Left ventricle myocardium superior (tissue), 1 donor: ENCODE measurements around the gene MT4. TPM values are rescaled to one million over a fixed set of nuclear protein-coding genes. Genes with fewer than 3 reads are reported as not detected.

Experiments
- ATAC-seq: fragments of 200-7000 bp; cut with Tn5 transposase; one replicate; pipeline ENCODE4 v1.9.1; 2020; ENCODE audit warnings: mild to moderate bottlenecking, moderate library complexity
- DNase-seq: peaks from one replicate; pipeline ENCODE4 v3.0.0-alpha.2; 2020
- intact Hi-C: fragments of 100-400 bp; cut with micrococcal nuclease; formaldehyde crosslinking; loops from one replicate; pipeline ENCODE4 v1.11.0; 2022
- long read RNA-seq: library from polyadenylated mRNA; unstranded; transcript quantifications from one replicate; pipeline ENCODE4 v2.0.0, GENCODE V29; 2021
- total RNA-seq: library from RNA; stranded (reverse); fragmentation: NEBNext Ultra II Directional; extraction: Animal tissue kit (Norgen Biotek cat#: 25700); gene quantifications from one replicate; pipeline ENCODE4 v1.2.1, GENCODE V29; 2021
- donor health status: DM: no; HTN: yes; CAD: no; lungs with severe emphysema.

The MT4 gene
- not detected for total RNA-seq
- long read RNA-seq, result 0 reads

DNA sequence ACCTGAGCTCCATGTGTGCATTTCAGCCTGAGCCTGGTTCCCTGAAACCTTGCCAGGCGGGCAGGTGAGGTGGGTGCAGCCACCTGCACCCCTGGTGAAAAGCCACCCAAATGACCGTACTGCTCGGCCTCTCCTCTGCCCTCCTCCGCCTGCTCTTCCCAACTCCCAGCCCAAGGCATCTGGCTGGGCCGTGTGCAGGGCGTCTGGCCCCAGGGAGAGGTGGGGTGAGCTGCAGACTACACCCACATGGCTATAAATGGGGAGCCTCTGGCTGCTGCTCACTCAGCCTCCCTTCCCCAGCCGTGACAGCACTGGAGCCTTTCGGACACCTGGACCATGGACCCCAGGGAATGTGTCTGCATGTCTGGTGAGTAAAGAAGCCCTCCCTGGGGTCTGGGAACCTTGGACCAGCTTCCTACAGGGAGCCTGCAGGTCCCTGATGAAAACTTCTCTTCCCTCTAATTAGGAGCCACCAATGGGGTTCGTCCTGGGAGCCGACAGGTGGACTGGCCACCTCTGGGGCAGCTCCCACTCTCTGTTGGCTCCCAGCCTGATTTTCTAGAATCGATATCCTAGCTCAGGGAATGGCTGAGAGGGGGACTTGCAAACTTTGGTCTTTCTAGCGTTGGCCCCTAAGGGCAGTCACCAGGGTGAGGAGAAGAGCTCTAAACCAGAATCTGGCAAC lies at the start of gene MT4:
Gene MT4 (plus strand): TSS at position 281 of the 685 bp plus-strand sequence. CDS start 56 bp downstream, at position 337.
- ATAC-seq (no peak), DNase-seq (no peak)
- intact Hi-C loops, result no loop called here

DNA sequence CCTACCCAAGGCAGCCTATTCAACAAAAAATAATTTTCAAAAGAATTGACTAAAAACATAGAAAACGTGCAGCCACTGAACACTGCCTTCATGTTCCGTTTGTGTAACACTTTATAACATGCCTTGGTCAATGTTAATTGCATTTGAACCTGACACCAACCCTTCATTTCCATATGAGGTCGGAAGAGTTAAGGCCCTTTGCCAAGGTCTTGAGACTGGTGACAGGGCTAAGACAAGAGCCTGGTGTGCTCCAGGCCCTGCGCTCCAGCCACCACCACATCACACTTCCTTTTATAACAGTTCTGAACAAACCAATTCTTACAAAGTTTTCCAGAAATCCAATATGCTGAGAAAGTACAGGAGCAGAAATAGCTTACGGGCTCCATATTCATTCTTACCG lies 49.2 kb upstream of the MT4 start:
- ATAC-seq, result no peak

DNA sequence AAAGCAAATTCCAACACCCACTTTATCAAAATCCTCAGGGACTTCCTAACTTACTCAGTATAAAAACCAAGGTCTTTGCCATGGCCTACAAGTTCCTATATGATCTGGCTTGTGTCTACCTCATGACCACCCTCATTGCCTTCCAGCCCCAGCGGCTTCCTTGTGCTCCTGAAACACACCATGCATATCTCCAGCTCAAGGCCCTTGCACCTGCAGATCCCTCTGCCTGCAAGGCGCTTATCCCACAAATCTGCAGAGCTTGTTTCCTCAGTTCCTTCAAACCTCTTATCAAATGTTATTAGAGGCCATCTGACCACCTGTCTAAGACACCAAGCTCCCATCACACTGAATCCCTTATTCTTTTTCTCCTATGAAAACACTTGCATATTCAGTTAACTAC lies 47.7 kb upstream of the MT4 start:
- intact Hi-C loops, result loop anchor here (5.0 to 10.0 kb wide), 2 partner anchors 85 to 188 kb away; no protein-coding TSS in a partner anchor
- no peak for DNase-seq
- no peak for ATAC-seq

More for the DNA sequence above, 49.2 kb upstream of the MT4 start:
- intact Hi-C loops, result loop anchor here (5.0 to 10.0 kb wide), 2 partner anchors 87 to 189 kb away; no protein-coding TSS in a partner anchor
- DNase-seq, result no peak

DNA sequence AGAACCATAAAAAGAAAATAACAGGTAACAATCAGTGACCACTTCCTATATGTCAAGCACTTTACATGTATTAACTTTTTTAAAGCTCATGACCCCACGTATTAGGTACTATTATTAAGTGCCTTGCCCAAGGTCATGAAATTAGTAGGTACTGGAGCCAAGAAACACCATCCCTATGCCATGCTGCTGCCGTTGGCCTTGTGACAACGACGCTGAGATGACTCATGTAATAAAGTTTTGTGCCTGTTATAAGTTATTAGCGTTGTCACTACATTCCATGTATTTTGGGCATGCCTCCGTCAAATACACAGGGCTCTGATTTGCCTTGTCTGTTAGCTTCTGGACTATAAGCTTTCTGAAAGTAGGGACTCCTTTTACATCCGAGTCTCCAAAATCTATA lies 46.4 kb upstream of the MT4 start:
- ATAC-seq (no peak), DNase-seq (no peak)
- intact Hi-C loops, result loop anchor here (5.0 to 10.0 kb wide), 2 partner anchors 84 to 186 kb away; no protein-coding TSS in a partner anchor

DNA sequence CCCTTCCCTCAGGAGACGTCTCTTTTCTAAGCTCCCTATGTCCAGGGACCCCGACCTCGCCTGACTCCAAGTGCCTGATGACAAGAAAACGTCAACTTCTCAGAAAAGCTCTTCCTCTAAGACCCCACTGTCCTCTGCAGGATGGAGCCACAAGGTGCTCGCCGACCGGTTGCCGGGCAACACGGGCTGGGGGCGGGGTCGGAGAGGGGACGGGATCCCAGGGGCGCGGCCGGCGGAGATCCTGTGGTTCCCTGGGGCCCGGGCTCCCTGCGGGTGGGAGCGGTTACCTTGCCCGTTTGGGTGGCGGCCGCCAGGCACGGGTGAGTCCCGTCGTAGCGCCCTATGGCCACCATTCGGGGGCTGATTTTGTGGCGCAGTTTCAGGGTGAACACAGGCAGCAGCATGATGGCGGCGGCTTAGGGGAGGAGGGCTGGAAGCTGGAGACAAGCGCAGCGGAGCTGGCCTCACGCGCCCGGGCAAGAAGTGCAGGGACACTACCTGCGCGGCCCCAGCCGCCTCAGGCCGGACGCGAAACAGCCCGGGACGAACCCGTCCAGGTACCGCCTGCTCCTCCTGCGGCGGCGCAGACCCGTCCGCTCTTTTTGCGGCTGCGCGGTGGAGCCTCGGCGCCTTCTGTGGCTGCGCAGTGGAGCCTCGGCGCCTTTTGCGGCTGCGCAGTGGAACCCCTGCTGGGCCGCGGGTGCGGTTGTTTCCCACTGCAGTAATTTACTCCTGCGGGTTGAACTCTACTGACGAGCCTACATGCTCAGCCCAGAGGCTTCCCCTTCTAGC lies 45.2 kb upstream of the MT4 start, which contains the start of gene BBS2:
Gene BBS2 (minus strand): TSS at position 566 of the 792 bp plus-strand sequence. CDS start 162 bp downstream, at position 404.
- intact Hi-C loops, result loop anchor here (5.0 to 10.0 kb wide), 2 partner anchors 83 to 185 kb away; no protein-coding TSS in a partner anchor
- DNase-seq (peak; percentile 96), ATAC-seq (peak; percentile 99)

DNA sequence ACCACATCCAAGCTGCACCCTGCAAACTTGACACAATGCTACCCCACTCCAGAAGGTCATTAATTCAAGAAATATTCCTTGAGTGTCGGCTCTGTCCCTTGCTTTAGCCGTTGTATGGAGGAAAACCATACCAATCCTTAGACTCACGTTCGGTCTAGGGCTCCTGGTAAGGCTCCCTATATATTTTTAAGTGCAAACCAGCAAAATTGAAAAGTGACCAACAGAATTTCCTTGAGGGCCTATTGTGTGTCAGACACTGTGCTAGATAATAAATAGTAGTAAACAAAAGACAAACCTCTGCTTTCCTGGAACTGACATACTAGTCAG lies 44.7 kb upstream of the MT4 start:
- intact Hi-C loops, result no loop called here

DNA sequence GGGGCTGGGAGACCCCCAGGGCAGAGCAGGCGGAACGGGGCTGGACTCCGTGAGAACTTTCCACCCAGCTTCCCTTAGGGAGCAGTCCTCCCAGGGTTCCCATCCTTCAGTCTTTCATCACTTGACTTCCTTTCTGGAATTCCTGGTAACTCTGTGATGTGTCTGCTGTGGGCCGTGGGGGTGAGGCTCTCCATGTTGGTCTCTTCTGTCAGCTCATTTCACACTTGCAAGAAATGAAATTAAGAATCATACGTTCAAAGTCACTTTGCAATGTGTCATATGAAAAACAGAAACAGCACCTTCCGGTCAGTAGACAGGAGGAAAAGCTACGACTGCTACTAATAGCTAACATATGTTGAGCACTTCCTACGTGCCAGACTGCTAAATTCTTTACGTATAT lies 39.6 kb upstream of the MT4 start:
- no peak for DNase-seq
- intact Hi-C loops, result no loop called here
- ATAC-seq, result no peak

More for the DNA sequence above, 44.7 kb upstream of the MT4 start:
- no peak for ATAC-seq
- DNase-seq, result no peak

DNA sequence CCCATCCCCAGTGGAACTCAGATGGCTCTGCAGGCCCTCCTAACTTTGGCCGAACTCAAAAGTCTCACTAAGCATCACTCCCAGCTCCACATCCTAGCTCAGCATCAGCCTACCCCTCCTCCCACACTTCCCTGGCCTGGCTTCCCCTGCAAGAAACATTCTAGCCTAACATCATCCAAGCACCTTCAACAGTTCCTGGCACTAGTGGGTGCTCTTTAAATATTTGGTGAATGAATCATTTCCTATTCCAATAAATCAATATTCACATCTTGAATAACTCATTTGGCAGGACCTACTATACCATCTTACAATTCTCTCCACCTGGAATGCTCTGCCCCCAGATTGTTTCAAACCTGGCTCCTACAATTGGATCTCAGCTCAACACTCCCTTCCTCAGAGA lies 34.0 kb upstream of the MT4 start:
- intact Hi-C loops, result no loop called here
- no peak for DNase-seq
- no peak for ATAC-seq

DNA sequence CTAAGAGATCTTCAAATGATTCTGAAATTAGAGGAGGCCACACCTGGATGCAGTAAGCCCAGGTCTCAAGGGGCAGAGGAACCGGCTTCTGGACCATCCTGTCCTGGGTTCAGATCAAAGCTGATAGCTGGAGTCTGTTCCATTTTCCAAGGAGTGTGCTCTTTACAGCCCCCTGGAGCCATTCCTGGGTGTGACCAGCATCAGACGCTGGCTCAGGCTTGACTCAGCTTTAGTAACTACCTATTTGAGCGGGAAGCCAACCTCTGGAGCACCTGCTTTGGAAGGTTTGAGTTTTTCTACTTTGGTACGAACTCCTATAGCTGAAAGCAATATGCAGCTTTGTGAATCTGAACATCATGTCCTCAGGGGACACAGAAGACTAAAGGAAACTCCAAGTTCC lies 32.2 kb upstream of the MT4 start:
- intact Hi-C loops, result no loop called here
- ATAC-seq, result no peak
- DNase-seq, result no peak

DNA sequence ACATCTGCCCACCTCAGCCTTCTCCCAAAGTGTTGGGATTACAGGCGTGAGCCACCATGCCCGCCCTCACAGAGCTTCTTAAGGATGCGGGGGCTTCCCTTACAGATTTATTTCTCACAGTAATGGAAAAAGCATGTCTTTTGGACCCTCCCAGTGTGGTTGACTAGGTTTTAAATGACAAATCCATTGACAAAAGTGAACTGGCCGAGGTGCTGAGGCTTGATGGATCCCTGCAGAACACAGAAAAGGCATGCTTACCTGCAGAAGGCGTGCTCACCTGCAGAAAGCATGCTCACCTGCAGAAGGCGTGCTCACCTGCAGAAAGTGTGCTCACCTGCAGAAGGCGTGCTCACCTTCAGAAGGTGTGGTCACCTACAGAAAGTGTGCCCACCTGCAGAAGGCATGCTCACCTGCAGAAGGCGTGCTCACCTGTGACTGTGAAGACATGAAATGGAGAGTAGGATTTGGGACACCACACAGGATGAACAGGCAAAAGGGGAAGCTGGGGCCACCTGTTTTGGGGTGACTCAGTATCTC lies 30.0 kb upstream of the MT4 start:
- no peak for DNase-seq
- no peak for ATAC-seq
- intact Hi-C loops, result no loop called here

DNA sequence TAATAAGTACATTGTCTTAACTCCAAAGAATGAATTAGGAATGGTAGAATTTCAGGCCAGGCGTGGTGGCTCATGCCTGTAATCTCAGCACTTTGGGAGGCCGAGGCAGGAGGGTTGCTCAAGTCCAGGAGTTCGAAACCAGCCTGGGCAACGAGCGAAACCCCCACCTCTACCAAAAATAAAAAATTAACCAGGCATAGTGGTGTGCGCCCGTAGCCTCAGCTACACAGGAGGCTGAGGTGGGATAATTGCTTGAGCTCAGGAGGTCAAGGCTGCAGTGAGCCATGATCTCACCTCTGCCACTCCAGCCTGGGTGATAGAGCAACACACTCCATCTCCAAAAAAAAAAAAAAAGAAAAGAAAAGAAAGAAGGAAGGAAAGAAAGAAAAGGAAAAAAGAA lies 26.5 kb upstream of the MT4 start:
- ATAC-seq, result no peak
- no peak for DNase-seq
- intact Hi-C loops, result no loop called here

DNA sequence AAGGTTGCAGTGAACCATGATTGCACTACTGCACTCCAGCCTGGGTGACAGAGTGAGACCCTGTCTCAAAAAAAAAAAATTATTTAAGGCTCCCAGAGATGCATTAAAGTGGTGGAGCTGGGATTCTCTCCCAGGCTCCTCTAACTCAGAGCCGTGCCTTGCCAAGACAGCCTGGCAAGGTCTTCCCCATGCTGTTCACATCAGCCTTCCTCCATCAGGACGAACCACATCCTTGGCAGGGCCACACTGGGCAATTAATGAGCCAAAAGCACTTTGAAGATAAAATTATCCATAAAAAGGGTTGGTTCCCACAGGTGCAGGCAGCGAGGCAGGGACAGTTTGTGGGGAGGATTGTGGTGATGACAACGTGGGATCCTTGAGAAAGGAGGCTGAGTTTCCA lies 25.2 kb upstream of the MT4 start:
- ATAC-seq, result no peak
- intact Hi-C loops, result no loop called here

DNA sequence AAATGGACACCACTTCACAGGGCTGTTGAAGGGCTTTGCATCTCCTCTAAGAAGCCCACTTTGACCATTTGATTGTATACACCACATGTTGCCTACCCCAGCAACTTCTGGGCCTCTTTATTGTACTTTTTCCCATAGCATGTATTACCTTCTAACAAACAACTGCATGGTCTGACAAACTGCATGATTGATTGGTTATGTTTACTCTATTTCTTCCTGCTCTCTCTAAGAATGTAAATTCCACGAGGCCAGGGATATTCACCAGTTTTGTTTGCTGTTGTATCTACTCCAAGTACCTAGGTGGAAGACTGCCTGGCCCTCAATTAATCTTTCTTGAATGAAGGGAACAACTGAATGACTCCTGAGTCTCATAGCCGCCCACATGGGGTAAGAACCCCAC lies 22.8 kb upstream of the MT4 start:
- ATAC-seq, result no peak
- no peak for DNase-seq
- intact Hi-C loops, result no loop called here

More for the DNA sequence above, 25.2 kb upstream of the MT4 start:
- no peak for DNase-seq

DNA sequence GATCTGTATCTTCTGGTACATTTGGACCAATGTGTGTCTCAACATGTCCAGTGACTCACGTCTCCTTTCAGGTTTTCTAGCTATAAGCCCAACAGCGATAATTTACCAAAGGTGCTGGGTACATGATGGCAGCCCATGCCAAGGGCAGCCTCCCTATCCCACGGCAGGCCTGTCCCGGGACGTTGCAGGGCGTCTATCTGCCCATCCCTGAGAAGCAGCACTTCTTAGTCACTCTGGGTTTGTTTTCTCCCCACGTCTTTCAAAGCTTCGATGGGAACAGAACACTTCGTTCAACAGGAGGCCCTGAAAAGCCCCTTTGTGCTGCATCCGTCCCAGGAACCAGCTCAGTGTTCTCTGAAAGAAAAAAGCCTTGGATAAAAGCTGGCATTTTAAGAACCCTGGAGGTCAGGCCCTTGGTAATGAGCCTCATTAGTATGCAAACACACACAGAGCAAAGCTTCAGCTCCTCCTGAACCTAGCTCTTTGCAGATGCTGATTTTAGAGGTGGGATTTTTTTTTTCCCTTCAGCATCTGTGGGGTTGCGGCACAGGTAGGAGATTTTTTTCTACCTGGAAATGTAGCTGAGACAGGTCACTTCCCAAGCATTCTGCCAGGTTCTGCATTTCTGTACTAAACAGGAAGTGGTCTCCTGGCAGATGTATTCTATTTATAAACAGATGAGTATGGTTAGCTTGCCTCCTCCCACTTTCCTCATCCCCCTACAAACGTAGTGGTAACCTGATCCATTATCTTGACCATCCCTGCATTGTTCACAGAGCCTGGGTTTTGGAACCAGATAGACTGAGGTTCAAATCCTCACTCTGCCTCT lies 17.5 kb upstream of the MT4 start:
- DNase-seq, result no peak
- intact Hi-C loops, result no loop called here
- peak; percentile 28 for ATAC-seq

DNA sequence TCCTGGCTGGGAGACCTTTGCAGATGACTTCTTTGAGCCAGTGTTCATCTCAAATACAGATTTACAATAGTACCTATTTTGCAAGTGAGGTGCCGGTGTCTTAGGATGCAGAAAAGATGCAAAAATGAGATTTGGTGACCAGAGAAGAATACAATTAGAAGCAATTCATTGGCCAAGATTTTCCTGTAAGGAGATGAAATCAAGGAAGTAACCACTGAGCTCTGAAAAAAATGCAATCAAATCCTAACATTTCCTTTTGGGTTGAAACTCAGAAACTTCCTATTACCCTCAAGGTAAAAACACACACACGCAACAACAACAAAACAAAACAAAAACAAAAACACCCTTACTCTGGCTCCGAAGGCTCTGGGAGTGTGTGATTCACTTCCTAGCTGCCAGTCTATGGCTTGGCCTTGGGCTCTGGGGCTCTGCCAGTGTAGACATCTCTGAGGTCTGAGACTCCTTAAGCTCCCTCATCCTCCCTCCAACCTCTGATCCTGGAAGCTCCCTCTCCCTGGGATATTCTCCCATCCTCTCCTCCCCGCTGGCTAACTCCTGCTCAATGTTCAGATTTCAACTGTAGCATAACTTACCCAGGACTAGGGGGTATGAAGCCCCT lies 16.8 kb upstream of the MT4 start:
- no peak for DNase-seq
- intact Hi-C loops, result no loop called here
- no peak for ATAC-seq

DNA sequence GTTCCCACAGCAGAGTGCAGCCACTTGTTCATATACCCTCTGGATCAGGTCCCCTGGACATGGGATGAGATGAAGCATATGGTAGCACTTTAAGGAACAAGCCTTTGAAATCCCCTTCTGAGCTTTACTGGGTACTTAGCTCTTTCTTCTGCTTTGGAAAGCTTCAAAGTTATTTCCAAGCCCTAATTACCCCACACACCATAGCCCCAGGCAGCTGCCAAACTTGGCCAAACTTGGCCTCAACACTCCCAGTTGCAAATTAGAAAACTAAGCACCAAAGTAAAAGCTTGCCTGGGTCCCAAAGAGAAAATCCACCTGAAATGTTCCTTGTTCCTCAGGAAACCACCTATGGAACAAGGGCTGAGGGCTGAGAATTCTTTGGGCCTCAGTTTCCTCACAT lies 15.7 kb upstream of the MT4 start:
- intact Hi-C loops, result no loop called here
- ATAC-seq, result no peak
- no peak for DNase-seq

DNA sequence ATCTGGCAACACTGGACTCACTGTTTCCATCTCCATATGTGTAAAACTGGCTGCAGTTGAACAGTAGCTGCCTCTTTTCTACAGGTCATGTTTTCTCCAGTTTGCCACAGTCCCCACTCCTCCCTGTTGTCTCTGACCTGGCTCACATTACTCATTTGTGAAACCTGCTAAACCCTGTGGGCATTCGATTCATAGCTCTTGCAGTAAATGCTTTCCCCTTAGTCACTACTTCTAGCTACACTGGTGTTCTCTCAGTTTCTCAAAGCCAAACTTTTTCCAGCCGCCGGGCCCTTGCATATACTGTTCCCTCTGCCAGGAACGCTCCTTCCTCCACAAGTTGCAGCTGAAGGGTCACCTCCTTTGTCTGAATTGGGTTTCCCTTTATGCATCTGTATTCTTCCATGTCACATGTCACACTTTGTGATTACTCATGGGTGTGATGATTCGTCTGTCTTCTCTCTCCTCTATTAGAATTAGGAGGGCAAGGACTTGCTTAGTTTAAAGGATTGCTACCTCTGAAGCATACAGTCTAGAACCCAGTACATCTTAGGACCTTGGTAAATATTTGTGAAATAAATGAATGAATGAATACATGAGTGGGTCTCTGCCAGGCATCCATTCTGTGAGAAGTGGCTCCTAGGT lies 15.0 kb upstream of the MT4 start:
- intact Hi-C loops, result no loop called here
- no peak for DNase-seq
- ATAC-seq, result no peak
